ENCODE measurements around the gene HELZ. TPM values are rescaled to one million over a fixed set of nuclear protein-coding genes. Genes with fewer than 3 reads are reported as not detected.
"Not testable (repeated sequence)": the region's sequence is repeated elsewhere in the genome, so short reads cannot be mapped to it uniquely, and the experiment has no call there.

Gene HELZ
- 10 to 100 TPM; 47.9 to 53.9 TPM for total RNA-seq

- peaks cover 36% of the 10 kb centered on the region for H3K4me1 Mint-ChIP-seq
- peaks cover 10% of the 10 kb centered on the region for H3K36me3 Mint-ChIP-seq
- DNase-seq = peak; percentile 78
- H3K27ac Mint-ChIP-seq = peak within 1 kb of the TSS; percentile 85
- H3K27me3 Mint-ChIP-seq = no peaks in the 10 kb centered on the region
- H3K9me3 Mint-ChIP-seq = no peaks in the 10 kb centered on the region
- H3K4me3 Mint-ChIP-seq = peak within 1 kb of the TSS; percentile 90
Measured at GRCh38 chr17:67245073-67245693, at the start of gene HELZ. TSS of gene HELZ (minus strand) at chr17:67245196. CDS start at chr17:67218804, 26,392 bp downstream.

- no peak overlapping the region for H3K27ac Mint-ChIP-seq
- H3K36me3 Mint-ChIP-seq = no peaks in the 10 kb centered on the region
- H3K27me3 Mint-ChIP-seq = peaks cover 4% of the 10 kb centered on the region
- peaks cover 2% of the 10 kb centered on the region for H3K4me1 Mint-ChIP-seq
- no peak overlapping the region for H3K4me3 Mint-ChIP-seq
- peak; percentile 61 for DNase-seq
- no peaks in the 10 kb centered on the region for H3K9me3 Mint-ChIP-seq
Measured at GRCh38 chr17:67293251-67294203, 48.5 kb upstream of the HELZ start.

GRCh38 chr17:67290711-67291291, 45.8 kb upstream of the HELZ start:
- peaks cover 2% of the 10 kb centered on the region for H3K4me1 Mint-ChIP-seq
- peaks cover 4% of the 10 kb centered on the region for H3K27me3 Mint-ChIP-seq
- DNase-seq = no peak
- no peaks in the 10 kb centered on the region for H3K36me3 Mint-ChIP-seq
- H3K27ac Mint-ChIP-seq = no peak overlapping the region
- no peaks in the 10 kb centered on the region for H3K9me3 Mint-ChIP-seq
- H3K4me3 Mint-ChIP-seq = no peak overlapping the region

- H3K4me3 Mint-ChIP-seq = no peak overlapping the region
- DNase-seq = no peak
- no peaks in the 10 kb centered on the region for H3K36me3 Mint-ChIP-seq
- peaks cover 2% of the 10 kb centered on the region for H3K4me1 Mint-ChIP-seq
- H3K27ac Mint-ChIP-seq = no peak overlapping the region
- no peaks in the 10 kb centered on the region for H3K9me3 Mint-ChIP-seq
- H3K27me3 Mint-ChIP-seq = peaks cover 4% of the 10 kb centered on the region
Measured at GRCh38 chr17:67290244-67290643, 45.2 kb upstream of the HELZ start.

- Mint-ChIP-seq H3K9me3 (no peaks in the 10 kb centered on the region), H3K27me3 (peaks cover 4% of the 10 kb centered on the region), H3K36me3 (no peaks in the 10 kb centered on the region), H3K4me3 (no peak overlapping the region), H3K27ac (no peak overlapping the region), H3K4me1 (peaks cover 2% of the 10 kb centered on the region)
- DNase-seq = no peak
Measured at GRCh38 chr17:67289181-67289876, 44.3 kb upstream of the HELZ start.

GRCh38 chr17:67286826-67287225, 41.8 kb upstream of the HELZ start:
- not testable (repeated sequence) for H3K4me1 Mint-ChIP-seq, H3K4me3 Mint-ChIP-seq, DNase-seq, H3K27ac Mint-ChIP-seq, H3K36me3 Mint-ChIP-seq, H3K9me3 Mint-ChIP-seq, H3K27me3 Mint-ChIP-seq

GRCh38 chr17:67285360-67285759, 40.4 kb upstream of the HELZ start:
- Mint-ChIP-seq H3K4me1 (no peaks in the 10 kb centered on the region), H3K27ac (no peak overlapping the region), H3K27me3 (no peaks in the 10 kb centered on the region), H3K4me3 (no peak overlapping the region), H3K36me3 (no peaks in the 10 kb centered on the region), H3K9me3 (no peaks in the 10 kb centered on the region)
- DNase-seq = no peak

- H3K9me3 Mint-ChIP-seq = no peaks in the 10 kb centered on the region
- DNase-seq = no peak
- H3K27ac Mint-ChIP-seq = no peak overlapping the region
- H3K36me3 Mint-ChIP-seq = no peaks in the 10 kb centered on the region
- no peak overlapping the region for H3K4me3 Mint-ChIP-seq
- H3K27me3 Mint-ChIP-seq = no peaks in the 10 kb centered on the region
- no peaks in the 10 kb centered on the region for H3K4me1 Mint-ChIP-seq
Measured at GRCh38 chr17:67283731-67284516, 38.9 kb upstream of the HELZ start.

- Mint-ChIP-seq H3K27me3 (no peaks in the 10 kb centered on the region), H3K36me3 (no peaks in the 10 kb centered on the region), H3K27ac (no peak overlapping the region), H3K4me3 (no peak overlapping the region), H3K9me3 (no peaks in the 10 kb centered on the region), H3K4me1 (no peaks in the 10 kb centered on the region)
- no peak for DNase-seq
Measured at GRCh38 chr17:67281743-67282142, 36.7 kb upstream of the HELZ start.

GRCh38 chr17:67281053-67281452, 36.1 kb upstream of the HELZ start:
- no peak overlapping the region for H3K27ac Mint-ChIP-seq
- no peak for DNase-seq
- H3K9me3 Mint-ChIP-seq = no peaks in the 10 kb centered on the region
- no peaks in the 10 kb centered on the region for H3K27me3 Mint-ChIP-seq
- no peak overlapping the region for H3K4me3 Mint-ChIP-seq
- no peaks in the 10 kb centered on the region for H3K4me1 Mint-ChIP-seq
- no peaks in the 10 kb centered on the region for H3K36me3 Mint-ChIP-seq

- Mint-ChIP-seq H3K27me3 (no peaks in the 10 kb centered on the region), H3K9me3 (no peaks in the 10 kb centered on the region), H3K4me1 (no peaks in the 10 kb centered on the region), H3K4me3 (no peak overlapping the region), H3K36me3 (no peaks in the 10 kb centered on the region), H3K27ac (no peak overlapping the region)
- DNase-seq = no peak
Measured at GRCh38 chr17:67280279-67280678, 35.3 kb upstream of the HELZ start.

GRCh38 chr17:67279115-67279514, 34.1 kb upstream of the HELZ start:
- Mint-ChIP-seq H3K4me1 (no peaks in the 10 kb centered on the region), H3K9me3 (no peaks in the 10 kb centered on the region), H3K27me3 (no peaks in the 10 kb centered on the region), H3K36me3 (no peaks in the 10 kb centered on the region), H3K4me3 (no peak overlapping the region), H3K27ac (no peak overlapping the region)
- no peak for DNase-seq

GRCh38 chr17:67278363-67278762, 33.4 kb upstream of the HELZ start:
- no peak for DNase-seq
- no peak overlapping the region for H3K4me3 Mint-ChIP-seq
- no peak overlapping the region for H3K27ac Mint-ChIP-seq
- no peaks in the 10 kb centered on the region for H3K27me3 Mint-ChIP-seq
- no peaks in the 10 kb centered on the region for H3K9me3 Mint-ChIP-seq
- no peaks in the 10 kb centered on the region for H3K4me1 Mint-ChIP-seq
- H3K36me3 Mint-ChIP-seq = no peaks in the 10 kb centered on the region

- H3K4me1 Mint-ChIP-seq = no peaks in the 10 kb centered on the region
- no peaks in the 10 kb centered on the region for H3K27me3 Mint-ChIP-seq
- no peak overlapping the region for H3K27ac Mint-ChIP-seq
- H3K36me3 Mint-ChIP-seq = no peaks in the 10 kb centered on the region
- H3K4me3 Mint-ChIP-seq = no peak overlapping the region
- H3K9me3 Mint-ChIP-seq = no peaks in the 10 kb centered on the region
- DNase-seq = no peak
Measured at GRCh38 chr17:67276075-67276474, 31.1 kb upstream of the HELZ start.

Data from activated naive CD8-positive, alpha-beta T cell treated with anti-CD3 and anti-CD28 coated beads for 36 hours (primary cell).